GM21825 (cell line): ENCODE results near the gene PSRC1.
A peak's percentile ranks its signal among the peaks of the same experiment; 100 is the strongest.
"Not testable (repeated sequence)": the region's sequence is repeated elsewhere in the genome, so short reads cannot be mapped to it uniquely, and the experiment has no call there.

Experiments used
- ATAC-seq: cut with Tn5 transposase; IDR thresholded peaks from one replicate; pipeline ENCODE4 v1.9.1; 2021; ENCODE audit warnings: mild to moderate bottlenecking, moderate library complexity; ENCODE audit not compliant: unreplicated experiment

The PSRC1 gene

DNA sequence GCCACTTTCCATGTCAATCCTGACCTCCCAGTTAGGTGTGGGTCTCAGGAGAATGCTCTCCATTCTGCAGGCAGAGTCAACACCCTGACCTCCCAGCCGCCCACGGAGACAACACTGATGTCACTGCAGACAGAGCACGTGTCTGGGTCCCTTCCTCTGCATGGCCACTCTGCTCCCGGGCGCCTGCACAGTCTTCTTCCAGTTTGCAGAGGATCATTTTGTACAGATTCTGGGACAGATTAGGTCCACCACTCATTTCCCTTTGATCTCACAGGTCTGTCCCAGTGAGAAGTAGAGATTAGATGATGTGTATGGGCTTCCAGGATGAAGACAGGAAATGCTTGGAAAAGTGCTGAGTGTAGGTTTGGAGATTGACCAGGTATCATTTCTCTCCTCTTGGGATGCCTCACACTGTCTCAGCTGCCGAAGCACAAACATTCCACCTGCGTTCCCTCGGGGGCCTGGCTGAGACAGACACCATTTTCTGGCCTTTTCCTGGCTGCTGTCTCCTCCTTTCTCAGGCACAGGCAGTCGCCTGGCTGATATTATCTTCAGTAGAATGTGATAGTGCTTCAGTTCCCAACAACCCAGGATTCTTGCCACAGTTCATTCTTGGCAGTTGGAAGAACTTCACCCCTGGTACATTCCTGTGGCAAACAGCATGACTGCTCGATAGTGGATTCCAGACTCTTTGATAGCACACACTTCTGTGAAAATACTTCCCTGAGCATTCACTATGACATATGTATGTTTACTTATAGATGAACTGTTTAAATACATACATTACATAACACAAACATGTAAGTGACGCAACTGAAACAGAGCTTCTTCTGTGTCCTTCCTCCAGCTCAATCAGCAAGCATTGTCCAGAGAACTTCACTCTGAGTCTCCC is 16.0 kb upstream of the PSRC1 start:
- no peak for ATAC-seq

DNA sequence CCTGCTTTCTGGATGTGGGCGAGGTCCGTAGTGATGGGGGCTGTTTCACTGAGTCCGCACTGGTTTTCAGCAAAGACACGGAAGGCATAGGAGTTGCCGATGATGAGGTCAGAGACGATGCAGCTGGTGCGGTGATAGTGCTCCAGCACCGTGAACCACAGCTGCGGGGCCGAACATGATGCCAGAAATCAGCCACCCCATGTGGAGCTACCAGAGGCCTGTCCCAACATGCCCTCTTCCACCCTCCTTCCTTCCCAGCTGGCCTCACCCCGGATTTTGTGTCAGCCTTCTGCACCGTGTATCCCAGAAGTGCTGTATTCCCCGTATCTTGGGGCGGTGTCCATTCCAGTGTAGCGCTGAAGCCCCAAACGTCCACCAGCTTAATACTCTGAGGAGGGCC is 13.8 kb upstream of the PSRC1 start:
- ATAC-seq, result no peak

DNA sequence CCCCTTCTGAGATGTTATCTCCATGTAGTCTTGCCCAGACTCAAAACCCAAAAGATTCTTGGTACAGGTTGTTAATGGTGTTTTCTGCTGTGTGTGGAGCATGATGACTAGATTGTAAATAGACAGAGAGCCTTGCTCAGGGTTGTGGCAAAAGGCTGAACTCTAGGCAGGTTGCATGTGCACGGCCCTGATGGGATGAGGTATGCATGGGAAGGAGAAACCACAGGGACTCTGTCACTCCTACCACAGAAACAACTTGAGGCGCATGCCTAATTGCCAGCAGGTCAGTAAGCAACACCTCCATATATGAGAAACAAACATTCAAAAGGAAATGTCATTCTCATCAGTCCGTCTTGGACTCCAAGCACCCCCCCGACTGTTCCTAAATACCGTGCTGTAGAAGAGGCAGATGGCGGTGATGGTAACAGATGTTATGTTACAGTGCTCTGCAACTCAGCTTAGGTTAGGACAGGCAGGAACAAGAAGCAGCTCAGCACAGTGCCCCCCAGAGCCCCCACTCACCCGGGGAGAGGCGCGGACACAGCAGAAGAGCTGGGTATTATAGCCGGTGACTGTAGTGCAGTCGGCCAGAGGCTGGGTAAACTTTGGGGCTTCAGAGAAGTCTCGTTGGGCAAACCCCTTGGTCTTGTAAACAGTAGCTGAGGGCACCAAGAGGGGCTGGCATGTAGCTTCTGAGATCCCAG is 12.9 kb upstream of the PSRC1 start:
- no peak for ATAC-seq

DNA sequence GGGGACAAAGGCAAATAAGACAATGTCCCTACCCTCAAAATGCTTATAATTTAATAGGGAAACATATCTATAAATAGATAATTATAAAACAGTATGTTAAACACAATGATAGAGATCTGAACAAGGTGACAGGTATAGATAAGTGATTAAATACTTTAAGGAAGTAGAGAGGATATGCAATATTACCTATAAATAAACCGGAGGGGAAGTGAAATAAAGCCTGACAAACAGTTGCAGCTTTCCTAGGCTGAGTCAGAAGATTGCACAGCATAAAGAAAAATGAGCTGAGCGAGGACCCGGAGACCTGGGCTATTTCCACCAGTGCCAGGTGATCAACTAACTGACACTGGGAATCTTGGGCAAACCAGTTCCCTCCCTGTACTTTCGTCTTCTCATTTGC is 11.5 kb upstream of the PSRC1 start:
- ATAC-seq, result no peak

DNA sequence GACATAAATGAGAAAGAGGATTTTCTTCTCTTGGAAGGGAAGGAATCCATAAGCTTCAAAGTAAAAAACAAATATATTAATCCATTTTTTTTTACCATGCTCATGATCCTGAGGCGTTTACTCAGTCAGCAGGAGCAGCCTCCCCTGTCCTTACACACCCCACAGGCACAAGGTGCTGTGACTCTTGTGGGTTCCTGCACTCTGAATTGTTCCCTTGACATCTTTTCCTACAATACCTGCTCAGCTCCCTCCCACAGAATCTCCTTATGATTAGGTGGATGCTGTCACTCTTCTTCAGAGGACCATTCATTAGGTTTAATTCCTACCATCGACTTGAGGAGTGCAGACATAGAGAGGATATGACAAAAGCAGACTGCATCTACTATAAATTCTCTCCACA is 10.1 kb upstream of the PSRC1 start:
- no peak for ATAC-seq

DNA sequence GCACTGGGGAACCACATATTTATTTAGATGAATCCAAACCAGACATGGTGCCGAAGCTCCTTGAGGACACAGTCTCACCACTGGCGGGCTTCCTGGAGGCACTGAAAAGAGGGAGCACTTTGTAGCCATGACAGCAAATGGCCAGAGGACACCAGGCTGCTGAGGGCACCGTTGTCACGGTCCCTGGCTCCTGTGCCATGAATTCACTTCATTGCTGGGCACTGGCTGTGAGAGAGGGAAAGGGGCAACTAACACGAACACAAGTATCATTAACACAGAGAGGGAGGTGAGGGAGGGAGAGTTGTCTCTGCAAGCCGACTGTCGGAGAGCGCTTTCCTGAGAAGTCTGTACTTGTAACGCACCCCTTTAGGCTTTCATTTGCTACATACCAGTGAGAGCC is 9.4 kb upstream of the PSRC1 start:
- ATAC-seq, result no peak

DNA sequence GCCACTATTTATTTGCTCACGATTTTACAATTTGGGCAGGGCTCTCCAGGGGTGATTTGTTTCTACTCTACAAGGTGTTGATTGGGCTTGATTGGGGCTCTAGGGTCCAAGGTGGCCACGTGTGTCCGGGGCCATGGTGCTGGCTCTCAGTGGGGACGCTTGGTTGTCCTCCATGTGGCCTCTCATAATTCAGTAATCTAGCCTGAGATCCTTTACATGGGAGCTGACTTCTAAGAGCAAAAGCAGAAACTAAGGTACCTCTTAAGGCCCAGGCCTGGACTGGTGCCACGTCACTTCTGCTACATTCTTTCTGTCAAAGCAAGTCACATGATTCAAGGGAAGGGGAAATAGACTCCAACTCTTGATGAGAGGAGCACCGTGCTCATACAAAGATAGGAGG is 8.1 kb upstream of the PSRC1 start:
- no peak for ATAC-seq

DNA sequence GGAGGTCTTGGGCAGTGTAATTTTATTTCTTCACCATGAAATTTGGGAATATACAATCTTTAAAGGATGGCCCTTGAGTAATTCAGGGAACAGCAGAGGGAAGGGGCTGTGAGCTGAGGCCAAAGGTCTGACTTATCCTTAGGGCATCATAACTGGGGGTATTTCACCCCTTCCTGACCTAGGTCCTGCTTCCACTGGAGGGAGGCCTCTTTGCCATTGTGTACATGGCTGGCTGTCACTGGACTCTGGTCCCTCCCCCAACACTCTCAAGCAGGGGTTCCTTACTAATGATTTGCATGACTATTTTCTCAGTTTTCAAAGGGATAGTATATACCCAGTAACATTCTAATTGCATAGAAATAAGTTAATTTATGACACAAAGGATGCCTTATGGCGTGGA is 7.2 kb upstream of the PSRC1 start:
- no peak for ATAC-seq

DNA sequence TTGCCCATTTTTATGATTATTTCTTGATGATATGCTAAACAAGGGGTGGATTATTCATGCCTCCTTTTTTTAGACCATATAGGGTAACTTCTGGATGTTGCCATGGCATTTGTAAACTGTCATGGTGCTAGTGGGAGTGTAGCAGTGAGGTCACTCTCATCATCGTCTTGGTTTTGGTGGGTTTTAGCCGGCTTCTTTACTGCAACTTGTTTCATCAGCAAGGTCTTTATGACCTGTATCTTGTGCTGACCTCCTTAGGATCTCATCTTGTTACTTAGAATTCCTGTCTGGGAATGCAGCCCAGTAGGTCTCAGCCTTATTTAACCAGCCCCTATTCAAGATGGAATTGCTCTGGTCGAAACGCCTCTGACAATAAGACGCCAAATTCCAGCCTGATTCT is 3.8 kb upstream of the PSRC1 start:
- not testable (repeated sequence) for ATAC-seq

DNA sequence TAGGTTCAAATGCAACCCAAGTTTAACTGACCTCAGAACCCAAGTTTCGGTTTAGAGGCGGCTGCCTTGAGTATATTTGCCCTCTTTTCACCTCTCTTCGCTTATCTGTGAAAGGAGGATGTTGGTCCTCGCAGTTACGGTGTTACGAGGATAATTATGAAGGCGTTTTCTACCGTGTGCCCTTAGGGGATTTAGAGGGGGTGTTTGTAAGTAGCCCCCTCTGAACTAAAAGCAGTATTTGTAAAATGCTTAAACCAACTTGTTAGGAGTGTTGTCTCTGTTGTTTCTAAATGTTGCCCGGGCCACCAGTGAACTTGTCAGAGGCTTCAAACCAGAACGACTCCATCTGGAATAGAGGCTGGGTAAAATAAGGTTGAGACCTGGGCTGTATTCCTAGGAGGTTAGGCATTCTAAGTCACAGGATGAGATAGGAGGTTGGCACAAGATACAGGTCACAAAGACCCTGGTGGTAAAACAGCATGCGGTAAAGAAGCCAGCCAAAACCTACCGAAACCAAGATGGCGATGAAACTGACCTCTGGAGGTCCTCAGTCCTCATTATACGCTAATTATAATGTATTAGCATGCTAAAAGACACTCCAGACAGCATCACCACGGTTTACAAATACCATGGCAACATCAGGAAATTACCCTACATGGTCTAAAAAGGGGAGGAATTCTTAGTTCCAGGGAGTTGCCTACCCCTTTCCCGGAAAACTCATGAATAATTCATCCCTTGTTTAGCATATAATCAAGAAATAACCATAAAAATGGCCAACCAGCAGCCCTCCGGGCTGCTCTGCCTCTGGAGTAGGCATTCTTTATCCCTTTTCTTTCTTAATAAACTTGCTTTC is 1.0 kb upstream of the PSRC1 start:
- ATAC-seq, result no peak

DNA sequence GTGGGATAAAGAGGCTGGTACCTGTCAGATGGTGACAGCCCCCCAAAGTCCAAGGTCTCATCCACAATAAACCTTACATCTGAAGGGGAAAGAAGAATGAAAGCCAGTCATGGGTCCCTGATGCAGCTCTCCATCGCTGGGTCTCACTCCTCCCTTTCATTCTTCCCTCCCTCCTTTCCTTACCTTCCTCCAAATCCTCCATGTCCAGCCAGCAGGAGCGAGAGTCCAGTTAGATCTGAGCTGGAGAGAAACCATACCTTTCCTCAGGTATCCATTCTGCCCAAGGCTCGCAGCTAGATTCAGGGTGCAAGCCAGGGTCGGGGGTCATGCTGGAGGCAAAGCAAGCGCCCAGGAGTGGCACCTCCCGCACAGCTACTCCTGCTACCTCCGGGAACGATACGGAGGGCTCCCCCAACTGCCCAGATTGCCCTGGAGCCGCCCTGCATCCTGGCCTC is 421 bp downstream of the PSRC1 start:
- no peak for ATAC-seq

DNA sequence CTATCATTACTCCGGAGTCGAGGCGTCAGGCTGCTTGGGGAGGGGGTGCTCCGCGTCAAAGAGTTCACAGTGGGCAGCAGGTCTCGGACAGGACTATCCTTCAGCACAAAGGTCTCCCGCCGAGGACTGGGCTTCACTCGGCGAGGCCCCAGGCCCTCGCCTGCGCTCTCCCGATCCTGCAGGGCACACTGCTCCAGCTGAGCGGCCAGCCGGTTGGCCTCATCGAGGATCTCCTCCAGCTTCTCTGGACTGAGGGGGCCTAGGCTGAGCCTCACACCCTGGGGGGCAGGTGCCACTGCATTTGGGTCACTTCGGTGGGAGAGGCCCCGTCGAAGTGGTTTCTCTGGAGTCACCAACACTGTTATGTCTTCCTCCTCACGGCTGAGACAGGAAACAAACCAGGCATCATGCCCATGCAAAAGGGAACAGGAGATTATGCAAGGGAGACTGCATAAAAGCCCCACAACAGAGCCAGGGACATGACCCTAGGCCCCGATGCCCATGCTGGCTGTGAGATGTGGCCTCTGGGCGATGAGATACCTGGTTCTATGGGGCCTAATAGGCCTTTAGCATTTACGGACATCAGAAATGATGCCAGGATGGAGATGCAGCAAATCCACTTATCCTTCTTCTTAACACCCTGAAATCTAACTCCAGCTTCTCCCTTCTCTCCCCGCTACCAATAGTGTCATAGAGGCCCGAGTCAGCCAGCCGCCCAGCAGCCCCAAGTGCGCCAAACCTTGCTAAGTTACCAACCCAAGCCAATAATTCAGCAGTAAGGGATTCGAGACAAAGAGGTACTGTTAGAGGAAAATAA is 1.1 kb downstream of the PSRC1 start:
- no peak for ATAC-seq

DNA sequence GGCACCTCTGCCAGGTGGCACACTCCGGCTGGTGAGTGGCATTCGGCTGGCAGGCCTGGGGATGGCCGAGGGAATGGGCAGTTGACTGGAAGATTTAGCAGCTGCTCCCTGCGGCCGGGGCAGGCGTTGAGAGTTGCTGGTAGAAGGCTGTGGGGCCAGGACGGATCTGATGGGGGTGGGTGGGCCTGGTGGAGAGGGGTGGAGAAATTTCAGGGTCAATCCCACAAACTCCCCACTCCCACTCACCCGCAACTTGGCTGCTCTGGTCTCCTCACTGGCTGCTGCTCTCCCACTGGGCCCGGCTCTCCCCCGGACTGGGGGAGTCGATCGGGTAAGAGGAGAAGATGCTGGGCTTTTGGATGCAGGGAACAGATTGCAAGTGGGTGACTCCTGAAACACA is 2.1 kb downstream of the PSRC1 start:
- ATAC-seq, result no peak

DNA sequence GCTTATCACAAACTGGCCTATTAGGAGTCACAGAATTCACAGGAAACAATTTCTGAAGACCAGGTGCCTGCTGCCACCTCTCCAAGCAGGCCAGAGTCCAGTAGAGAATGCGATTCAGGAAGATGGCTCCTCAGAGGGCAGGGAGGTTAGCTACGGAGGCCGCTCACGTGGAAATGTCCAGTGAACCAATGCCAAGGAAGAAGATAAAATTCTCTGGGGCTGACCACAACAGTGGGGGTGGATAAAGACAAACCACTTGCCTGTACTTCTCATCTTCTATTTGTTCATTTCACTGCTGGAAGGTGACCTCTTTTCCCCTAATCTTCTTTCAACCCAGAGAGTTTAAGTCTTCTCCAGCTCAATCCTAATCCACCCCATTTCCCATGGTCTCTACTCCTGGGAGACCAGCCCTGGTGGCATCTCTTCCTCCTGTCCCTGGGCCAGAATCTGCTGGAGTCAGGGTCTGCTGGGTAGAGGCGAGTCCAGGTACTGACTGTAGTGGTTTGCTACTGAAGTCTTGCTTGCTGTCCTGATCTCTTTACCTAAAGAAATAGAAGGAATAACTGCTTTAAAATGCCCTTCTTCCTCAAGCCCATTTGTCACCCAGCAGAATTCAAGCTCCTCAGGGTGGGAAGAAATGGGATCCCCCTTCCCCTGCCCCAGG is 3.2 kb downstream of the PSRC1 start:
- no peak for ATAC-seq

DNA sequence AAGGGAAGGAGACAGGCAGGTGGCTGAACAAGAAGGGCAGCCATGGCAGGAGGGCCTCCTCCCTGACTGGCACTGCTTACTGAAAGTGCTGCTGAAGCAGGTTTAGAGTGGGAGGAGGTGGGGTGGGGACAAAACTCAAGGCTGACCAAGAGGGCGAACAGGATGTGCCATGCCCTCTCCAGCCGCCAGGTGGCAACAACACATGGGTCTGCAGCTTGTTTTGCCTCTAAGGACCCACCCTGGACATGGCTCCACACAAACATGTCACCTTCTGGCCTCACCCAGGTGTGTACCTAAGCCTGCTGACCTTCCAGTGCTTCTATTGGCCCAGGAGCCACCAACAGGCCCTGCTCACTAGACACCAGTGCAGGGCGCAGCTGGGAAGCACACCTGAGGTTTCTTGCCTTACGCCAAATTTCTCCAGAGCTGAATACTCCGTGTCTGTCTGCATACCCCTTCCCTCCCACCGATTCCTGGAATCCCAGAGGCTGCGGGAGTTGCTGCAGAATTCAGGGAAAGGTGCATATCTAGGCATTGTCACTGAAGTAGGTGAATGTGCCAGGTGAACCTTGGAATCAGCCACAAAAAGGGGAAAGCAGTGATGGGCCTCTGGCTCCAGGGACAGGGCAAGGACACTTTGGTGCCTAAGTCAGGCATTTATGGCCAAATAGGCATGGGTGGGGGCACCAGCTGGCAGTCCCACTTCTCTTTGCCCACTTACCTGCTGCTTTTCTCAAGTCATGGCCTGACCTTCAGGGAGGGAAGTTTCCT is 5.3 kb downstream of the PSRC1 start:
- ATAC-seq, result peak; percentile 78

DNA sequence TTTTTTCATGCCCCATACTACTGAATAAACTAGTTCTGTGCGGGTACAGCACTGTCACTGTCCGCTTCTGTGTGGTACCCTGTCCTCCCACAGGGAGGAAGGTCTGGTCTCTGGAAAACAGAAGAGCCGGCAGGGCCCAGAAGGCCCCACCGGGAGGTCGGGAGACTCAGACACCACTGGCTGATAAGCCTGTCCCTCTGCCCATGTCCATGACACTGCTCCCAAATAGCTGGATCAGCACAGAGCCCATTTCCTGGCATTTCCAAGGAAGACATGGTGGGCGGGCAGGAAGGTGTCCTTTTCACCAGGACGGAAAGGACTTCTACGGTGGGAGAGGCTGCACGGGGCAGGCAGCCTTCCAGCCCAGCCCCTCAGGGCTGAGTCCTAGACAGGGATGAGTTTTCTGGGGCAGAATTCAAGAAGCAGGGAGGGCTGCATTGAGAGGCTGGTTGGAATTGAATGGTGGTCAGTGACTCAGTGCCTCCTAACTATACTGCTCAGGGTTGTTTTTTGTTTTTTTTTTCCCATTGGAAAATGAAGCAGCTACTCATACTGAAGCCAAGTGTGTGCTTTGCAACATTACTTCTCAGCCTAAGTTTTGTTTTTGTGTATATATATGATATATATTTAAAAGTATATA is 7.1 kb downstream of the PSRC1 start:
- no peak for ATAC-seq

DNA sequence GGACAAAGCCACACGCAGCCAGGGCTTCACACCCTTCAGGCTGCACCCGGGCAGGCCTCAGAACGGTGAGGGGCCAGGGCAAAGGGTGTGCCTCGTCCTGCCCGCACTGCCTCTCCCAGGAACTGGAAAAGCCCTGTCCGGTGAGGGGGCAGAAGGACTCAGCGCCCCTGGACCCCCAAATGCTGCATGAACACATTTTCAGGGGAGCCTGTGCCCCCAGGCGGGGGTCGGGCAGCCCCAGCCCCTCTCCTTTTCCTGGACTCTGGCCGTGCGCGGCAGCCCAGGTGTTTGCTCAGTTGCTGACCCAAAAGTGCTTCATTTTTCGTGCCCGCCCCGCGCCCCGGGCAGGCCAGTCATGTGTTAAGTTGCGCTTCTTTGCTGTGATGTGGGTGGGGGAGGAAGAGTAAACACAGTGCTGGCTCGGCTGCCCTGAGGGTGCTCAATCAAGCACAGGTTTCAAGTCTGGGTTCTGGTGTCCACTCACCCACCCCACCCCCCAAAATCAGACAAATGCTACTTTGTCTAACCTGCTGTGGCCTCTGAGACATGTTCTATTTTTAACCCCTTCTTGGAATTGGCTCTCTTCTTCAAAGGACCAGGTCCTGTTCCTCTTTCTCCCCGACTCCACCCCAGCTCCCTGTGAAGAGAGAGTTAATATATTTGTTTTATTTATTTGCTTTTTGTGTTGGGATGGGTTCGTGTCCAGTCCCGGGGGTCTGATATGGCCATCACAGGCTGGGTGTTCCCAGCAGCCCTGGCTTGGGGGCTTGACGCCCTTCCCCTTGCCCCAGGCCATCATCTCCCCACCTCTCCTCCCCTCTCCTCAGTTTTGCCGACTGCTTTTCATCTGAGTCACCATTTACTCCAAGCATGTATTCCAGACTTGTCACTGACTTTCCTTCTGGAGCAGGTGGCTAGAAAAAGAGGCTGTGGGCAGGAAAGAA is 8.1 kb downstream of the PSRC1 start:
- ATAC-seq, result no peak
